HFFc6 (cell line): ENCODE results near the gene EBF3. TPM values are rescaled to one million over a fixed set of nuclear protein-coding genes. Genes with fewer than 3 reads are reported as not detected.

Source experiments
- DNase-seq: peaks from one replicate; pipeline ENCODE4 v3.0.0-alpha.2; 2018
- H3K27ac Mint-ChIP-seq: 2 replicates; pipeline ENCODE4 v1.8.0; 2020; ENCODE audit warnings: mild to moderate bottlenecking, mixed read lengths
- H3K27me3 Mint-ChIP-seq: 2 replicates; pipeline ENCODE4 v1.8.0; 2021; ENCODE audit warnings: mild to moderate bottlenecking, moderate library complexity, mixed read lengths; ENCODE audit not compliant: insufficient read depth
- H3K36me3 Mint-ChIP-seq: 2 replicates; pipeline ENCODE4 v1.8.0; 2021; ENCODE audit warnings: low read depth, mixed read lengths
- H3K4me1 Mint-ChIP-seq: 2 replicates; pipeline ENCODE4 v1.8.0; 2020; ENCODE audit warnings: low read depth, mixed read lengths
- H3K4me3 Mint-ChIP-seq: 2 replicates; pipeline ENCODE4 v1.8.0; 2020; ENCODE audit warnings: mild to moderate bottlenecking, moderate library complexity, mixed read lengths
- H3K9me3 Mint-ChIP-seq: 2 replicates; pipeline ENCODE4 v1.8.0; 2020; ENCODE audit warnings: mild to moderate bottlenecking, mixed read lengths
- total RNA-seq, 6 experiments: library from RNA; stranded (reverse); fragmentation: NEBNext Ultra II Directional; extraction: Animal tissue kit (Norgen Biotek cat#: 25700); gene quantifications; 2 replicates in 1 of 6; 3 replicates in 5 of 6; pipeline ENCODE4 v1.2.3, GENCODE V29; 2021
- TF ChIP-seq, protein P1 (sequence below): fragments of 200-600 bp; sonication (generic); IDR thresholded peaks from 2 replicates; pipeline ENCODE4 v1.5.0; 2021; ENCODE audit warnings: antibody characterized with exemption, mild to moderate bottlenecking

Gene EBF3
- total RNA-seq, 6 experiments from 2014 or later, result 0.14 to 0.39 (median 0.21) TPM; not detected in 2

DNA sequence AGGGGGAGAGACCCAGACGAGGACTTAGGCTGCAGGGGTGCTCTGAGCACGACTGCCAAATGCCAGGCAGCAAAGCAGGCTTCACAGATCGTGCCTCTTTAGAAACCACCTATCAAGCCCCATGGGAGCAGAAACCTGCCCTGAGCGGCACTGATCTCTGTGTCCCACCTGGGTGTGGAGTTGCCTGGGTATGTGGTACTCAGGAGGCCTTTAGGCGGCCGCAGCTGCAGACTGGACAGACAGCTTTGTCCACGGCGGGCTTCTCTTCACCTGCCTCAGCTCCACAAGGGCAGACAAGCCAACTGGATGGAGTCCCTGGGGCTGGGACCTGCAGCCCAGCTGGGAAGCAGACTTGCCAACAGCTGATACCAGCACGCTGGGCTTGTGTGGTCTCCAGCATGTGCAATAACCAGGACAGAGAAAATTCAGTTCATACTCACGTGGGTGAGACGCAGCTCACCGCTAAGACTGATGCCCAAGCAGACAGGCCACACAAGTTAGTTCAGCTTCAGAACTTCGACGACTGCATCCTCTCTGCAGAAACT, 163.2 kb downstream of the EBF3 start:
- H3K27me3 Mint-ChIP-seq, result peaks cover 1% of the 10 kb centered on the region; the same call in 1 of the 2 replicates

DNA sequence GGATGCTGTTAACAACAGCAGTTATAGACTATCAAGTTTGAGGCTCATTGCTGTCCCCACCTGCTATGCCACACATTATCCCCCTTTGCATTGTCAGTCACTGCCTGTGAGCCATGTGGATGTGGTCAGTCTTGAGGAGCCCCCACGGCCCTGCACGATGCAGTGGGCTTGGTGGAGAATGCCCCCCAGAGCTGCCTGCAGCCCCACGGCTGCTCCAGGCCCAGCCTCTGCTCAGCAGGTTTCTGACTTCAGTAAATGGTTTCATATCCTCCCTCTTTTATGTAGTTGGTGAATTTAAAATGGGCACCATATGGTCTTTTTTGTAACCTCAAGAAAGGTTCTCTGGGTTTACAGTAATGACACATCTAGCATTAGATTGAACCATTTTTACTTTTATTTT, 164.1 kb downstream of the EBF3 start:
- TF ChIP-seq, protein P1, sequence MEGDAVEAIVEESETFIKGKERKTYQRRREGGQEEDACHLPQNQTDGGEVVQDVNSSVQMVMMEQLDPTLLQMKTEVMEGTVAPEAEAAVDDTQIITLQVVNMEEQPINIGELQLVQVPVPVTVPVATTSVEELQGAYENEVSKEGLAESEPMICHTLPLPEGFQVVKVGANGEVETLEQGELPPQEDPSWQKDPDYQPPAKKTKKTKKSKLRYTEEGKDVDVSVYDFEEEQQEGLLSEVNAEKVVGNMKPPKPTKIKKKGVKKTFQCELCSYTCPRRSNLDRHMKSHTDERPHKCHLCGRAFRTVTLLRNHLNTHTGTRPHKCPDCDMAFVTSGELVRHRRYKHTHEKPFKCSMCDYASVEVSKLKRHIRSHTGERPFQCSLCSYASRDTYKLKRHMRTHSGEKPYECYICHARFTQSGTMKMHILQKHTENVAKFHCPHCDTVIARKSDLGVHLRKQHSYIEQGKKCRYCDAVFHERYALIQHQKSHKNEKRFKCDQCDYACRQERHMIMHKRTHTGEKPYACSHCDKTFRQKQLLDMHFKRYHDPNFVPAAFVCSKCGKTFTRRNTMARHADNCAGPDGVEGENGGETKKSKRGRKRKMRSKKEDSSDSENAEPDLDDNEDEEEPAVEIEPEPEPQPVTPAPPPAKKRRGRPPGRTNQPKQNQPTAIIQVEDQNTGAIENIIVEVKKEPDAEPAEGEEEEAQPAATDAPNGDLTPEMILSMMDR, result no peak
- Mint-ChIP-seq H3K27me3 (peaks cover 1% of the 10 kb centered on the region; the same call in 1 of the 2 replicates), H3K36me3 (peaks cover 10% of the 10 kb centered on the region), H3K4me1 (no peaks in the 10 kb centered on the region), H3K9me3 (peaks cover 44% of the 10 kb centered on the region), H3K4me3 (no peak overlapping the region), H3K27ac (no peak overlapping the region)
- no peak for DNase-seq

More for the DNA sequence above, 163.2 kb downstream of the EBF3 start:
- TF ChIP-seq, protein P1, result no peak
- H3K4me3 Mint-ChIP-seq, result no peak overlapping the region
- peaks cover 39% of the 10 kb centered on the region for H3K9me3 Mint-ChIP-seq
- no peaks in the 10 kb centered on the region for H3K4me1 Mint-ChIP-seq
- H3K36me3 Mint-ChIP-seq, result peaks cover 5% of the 10 kb centered on the region
- no peak overlapping the region for H3K27ac Mint-ChIP-seq
- DNase-seq, result no peak

DNA sequence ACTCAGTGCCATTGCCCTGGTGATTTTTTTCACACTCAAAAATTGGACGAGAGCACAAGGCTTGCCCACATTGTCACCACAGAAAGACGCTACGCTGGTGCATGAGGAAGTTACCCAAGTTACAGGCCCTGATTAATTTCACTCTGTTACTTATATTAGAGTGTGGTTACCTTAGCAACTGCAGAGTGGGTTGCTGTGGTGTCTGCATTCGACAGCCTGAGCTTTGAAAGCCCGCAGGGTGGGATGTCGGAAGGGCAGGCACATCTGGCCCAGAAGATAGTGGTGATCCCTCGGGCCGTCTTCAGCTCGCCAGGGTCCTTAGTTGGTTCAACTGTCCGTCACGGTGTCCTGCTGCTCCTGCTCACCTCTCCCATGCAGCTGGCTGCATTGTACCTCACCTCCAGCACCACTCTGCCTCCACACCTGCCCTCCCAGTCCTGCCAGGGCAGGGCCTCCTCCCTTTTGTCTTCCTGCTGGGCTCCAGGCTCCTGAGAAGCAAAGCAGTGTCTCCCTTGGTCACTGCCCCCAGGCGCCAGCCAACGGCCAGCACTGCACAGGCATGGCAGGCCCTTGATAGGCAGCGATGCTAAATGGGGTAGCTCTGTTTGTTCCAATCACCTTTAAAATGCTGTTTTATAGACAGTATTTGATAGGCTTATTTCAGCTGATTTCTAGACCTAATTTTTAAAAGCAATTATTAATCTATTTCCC, 167.2 kb downstream of the EBF3 start:
- no peaks in the 10 kb centered on the region for H3K4me1 Mint-ChIP-seq
- H3K36me3 Mint-ChIP-seq, result peaks cover 6% of the 10 kb centered on the region
- TF ChIP-seq, protein P1, result no peak
- H3K4me3 Mint-ChIP-seq, result no peak overlapping the region
- no peak overlapping the region for H3K27ac Mint-ChIP-seq
- H3K27me3 Mint-ChIP-seq, result peaks cover 3% of the 10 kb centered on the region
- peaks cover 46% of the 10 kb centered on the region for H3K9me3 Mint-ChIP-seq
- no peak for DNase-seq

DNA sequence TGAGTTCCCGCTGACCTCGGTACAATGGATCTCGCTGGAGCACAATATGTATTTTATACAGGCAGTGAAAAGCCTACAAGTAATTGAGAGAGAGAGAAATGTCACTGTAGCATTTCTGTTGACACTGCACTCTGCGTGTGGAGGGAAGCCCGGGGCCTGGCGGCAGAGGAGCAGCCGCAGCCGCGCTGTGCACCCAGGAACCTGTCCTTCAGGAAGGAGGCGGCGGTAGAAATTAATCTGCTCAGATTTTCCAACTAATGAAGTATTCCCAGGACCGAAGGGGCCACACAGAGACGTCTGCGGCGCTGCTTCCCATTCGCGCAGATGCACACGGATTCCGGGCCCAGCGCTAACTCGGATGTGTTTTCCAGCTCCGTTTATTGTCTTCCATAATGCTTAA, 170.1 kb downstream of the EBF3 start:
- H3K4me3 Mint-ChIP-seq, result no peak overlapping the region
- no peaks in the 10 kb centered on the region for H3K4me1 Mint-ChIP-seq
- TF ChIP-seq, protein P1, result no peak
- DNase-seq, result no peak
- H3K27ac Mint-ChIP-seq, result no peak overlapping the region
- H3K36me3 Mint-ChIP-seq, result peaks cover 5% of the 10 kb centered on the region; the same call in 1 of the 2 replicates
- peaks cover 2% of the 10 kb centered on the region; the same call in 1 of the 2 replicates for H3K27me3 Mint-ChIP-seq
- peaks cover 67% of the 10 kb centered on the region for H3K9me3 Mint-ChIP-seq

DNA sequence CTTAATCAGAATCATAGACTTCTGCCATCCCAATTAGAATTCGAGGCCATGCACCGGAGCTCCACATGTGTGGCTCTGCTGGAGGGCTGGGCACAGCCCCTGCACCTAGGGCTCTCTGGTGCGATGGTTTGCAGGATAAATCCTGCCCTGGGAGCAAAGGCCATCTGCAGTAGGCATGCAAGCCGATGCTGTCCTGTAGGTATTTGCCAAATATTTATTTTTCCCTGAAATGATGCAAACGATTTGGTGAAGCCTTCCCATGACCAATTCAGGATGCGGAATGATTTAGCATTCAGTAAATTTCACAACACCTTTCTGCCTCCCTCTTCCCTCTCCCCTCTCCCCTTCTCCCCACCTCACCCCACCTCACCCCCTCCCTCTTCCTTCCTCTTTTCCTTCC, 170.6 kb downstream of the EBF3 start:
- peaks cover 2% of the 10 kb centered on the region; the same call in 1 of the 2 replicates for H3K27me3 Mint-ChIP-seq
- no peak overlapping the region for H3K27ac Mint-ChIP-seq
- no peaks in the 10 kb centered on the region for H3K4me1 Mint-ChIP-seq
- no peak overlapping the region for H3K4me3 Mint-ChIP-seq
- peaks cover 67% of the 10 kb centered on the region for H3K9me3 Mint-ChIP-seq
- TF ChIP-seq, protein P1, result no peak
- no peak for DNase-seq
- H3K36me3 Mint-ChIP-seq, result peaks cover 5% of the 10 kb centered on the region; the same call in 1 of the 2 replicates
